ENCODE data around the gene CLK3.

The CLK3 gene

DNA sequence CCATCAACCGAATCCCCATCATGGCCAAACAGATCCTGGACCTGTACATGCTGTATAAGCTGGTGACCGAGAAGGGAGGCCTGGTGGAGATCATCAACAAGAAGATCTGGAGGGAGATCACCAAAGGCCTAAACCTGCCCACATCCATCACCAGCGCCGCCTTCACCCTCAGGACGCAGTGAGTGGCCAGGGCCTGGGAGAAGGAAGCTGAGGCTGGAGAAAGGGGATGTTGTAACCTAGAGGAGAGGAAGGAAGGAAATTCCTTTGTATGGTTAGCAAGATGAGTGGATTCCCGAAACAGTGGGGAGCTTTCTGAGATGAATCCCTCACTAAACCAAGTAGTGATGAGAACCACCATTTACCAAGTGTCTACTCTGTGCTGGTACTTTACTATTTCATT, 25.8 kb upstream of the CLK3 start (continued):
- no peak for TF ChIP-seq REST (tag by site-specific recombination; IDR thresholded peaks at IDR 0.05)
- TF ChIP-seq ZNF248 (tag by site-specific recombination; IDR thresholded peaks at IDR 0.05) = no peak

GRCh38 chr15:74592222-74592621, 23.4 kb upstream of the CLK3 start:
- Histone ChIP-seq H3K9me3 (ENCODE audit: control insufficient read depth, insufficient read depth, low read depth, low read length) (no peaks in the 10 kb centered on the region), H3K4me3 (ENCODE audit: low read depth, low read length) (no peak overlapping the region), H3K27ac (ENCODE audit: extremely low read depth, low read depth, low read length) (no peak overlapping the region), H3K4me1 (ENCODE audit: control insufficient read depth, insufficient read depth, low read length) (0 out of 2 replicates have a peak, but pooled peaks cover 3% of the 10 kb centered on the region), H3K36me3 (ENCODE audit: control insufficient read depth in 2 of 2, insufficient read depth in 1 of 2, low read length in 2 of 2) (peaks cover 9 to 64% of the 10 kb centered on the region in 2 experiments; a peak in 2 of 3 replicates)
- POLR2A ChIA-PET = no interaction called here
- CTCF ChIA-PET = no interaction called here
- TF ChIP-seq ZNF843 (tag by site-specific recombination; IDR thresholded peaks at IDR 0.05) = no peak
- no peak for TF ChIP-seq TCF7L2 (IDR thresholded peaks at IDR 0.05; ENCODE audit: borderline replicate concordance, low read depth, low read length)
- no peak for TF ChIP-seq ZNF747 (tag by site-specific recombination; IDR thresholded peaks at IDR 0.05)
- TF ChIP-seq ZBTB8A (tag by site-specific recombination; IDR thresholded peaks at IDR 0.05) = no peak
- TF ChIP-seq INSM2 (tag by site-specific recombination; IDR thresholded peaks at IDR 0.05) = no peak
- TF ChIP-seq TRIM28 (IDR thresholded peaks at IDR 0.05; ENCODE audit: borderline replicate concordance, low read length) = no peak
- no peak for TF ChIP-seq ZNF292 (tag by site-specific recombination; IDR thresholded peaks at IDR 0.05; ENCODE audit: borderline replicate concordance, low read depth)
- no peak for TF ChIP-seq ZFP41 (tag by site-specific recombination; IDR thresholded peaks at IDR 0.05; ENCODE audit: borderline replicate concordance)

GRCh38 chr15:74593122-74593521, 22.5 kb upstream of the CLK3 start:
- Histone ChIP-seq H3K4me3 (ENCODE audit: low read depth, low read length) (no peak overlapping the region), H3K4me1 (ENCODE audit: control insufficient read depth, insufficient read depth, low read length) (0 out of 2 replicates have a peak, but pooled peaks cover 3% of the 10 kb centered on the region), H3K36me3 (ENCODE audit: control insufficient read depth in 2 of 2, insufficient read depth in 1 of 2, low read length in 2 of 2) (peaks cover 9 to 66% of the 10 kb centered on the region in 2 experiments; a peak in 2 of 3 replicates), H3K27ac (ENCODE audit: extremely low read depth, low read depth, low read length) (no peak overlapping the region), H3K9me3 (ENCODE audit: control insufficient read depth, insufficient read depth, low read depth, low read length) (no peaks in the 10 kb centered on the region)
- no peak for TF ChIP-seq GLIS1 (tag by site-specific recombination; IDR thresholded peaks at IDR 0.05)
- TF ChIP-seq ZNF837 (tag by site-specific recombination; IDR thresholded peaks at IDR 0.05) = no peak
- TF ChIP-seq ZNF529 (tag by site-specific recombination; IDR thresholded peaks at IDR 0.05; ENCODE audit: insufficient replicate concordance) = no peak
- no peak for TF ChIP-seq BCL11A (tag by site-specific recombination; IDR thresholded peaks at IDR 0.05; ENCODE audit: low read depth)
- TF ChIP-seq ZNF354C (tag by site-specific recombination; IDR thresholded peaks at IDR 0.05; ENCODE audit: borderline replicate concordance, low read depth) = no peak
- TF ChIP-seq ZBTB48 (tag by site-specific recombination; IDR thresholded peaks at IDR 0.05) = no peak
- TF ChIP-seq ZNF112 (tag by site-specific recombination; IDR thresholded peaks at IDR 0.05) = no peak
- no peak for TF ChIP-seq WT1 (tag by site-specific recombination; IDR thresholded peaks at IDR 0.05)
- no peak for TF ChIP-seq OSR2 (tag by site-specific recombination; IDR thresholded peaks at IDR 0.05)
- TF ChIP-seq ZNF211 (tag by site-specific recombination; IDR thresholded peaks at IDR 0.05; ENCODE audit: low read depth) = no peak
- TF ChIP-seq ZFP3 (tag by site-specific recombination; IDR thresholded peaks at IDR 0.05; ENCODE audit: low read depth) = no peak
- POLR2A ChIA-PET = no interaction called here
- CTCF ChIA-PET = interaction anchor here (0.8 kb wide), 1 partner anchor 219 kb away, joined by 3 read pairs; no protein-coding TSS in a partner anchor

Measured in HEK293 (cell line).